Endodermal cell (in vitro differentiated cells): ENCODE results near the gene FIP1L1. TPM values are rescaled to one million over a fixed set of nuclear protein-coding genes. Genes with fewer than 3 reads are reported as not detected.

Experiments
- DNase-seq: peaks from one replicate; pipeline ENCODE4 v3.0.0-alpha.2; 2017
- H3K27ac ChIP-seq: 2 replicates; pipeline ENCODE4 v1.5.1; 2013; ENCODE audit warnings: mild to moderate bottlenecking, low read depth, low read length, moderate library complexity
- H3K27me3 ChIP-seq: 2 replicates; pipeline ENCODE4 v1.6.1; 2013; ENCODE audit warnings: mild to moderate bottlenecking, low read length, moderate library complexity; ENCODE audit not compliant: insufficient read depth, control insufficient read depth, poor library complexity, severe bottlenecking
- H3K36me3 ChIP-seq: 2 replicates; pipeline ENCODE4 v1.7.0; 2013; ENCODE audit warnings: mild to moderate bottlenecking, low read length, moderate library complexity; ENCODE audit not compliant: control insufficient read depth, insufficient read depth
- H3K4me1 ChIP-seq: one replicate; pipeline ENCODE4 v1.7.0; 2013; ENCODE audit warnings: low read length; ENCODE audit not compliant: control insufficient read depth, insufficient read depth
- H3K4me3 ChIP-seq: 2 replicates; pipeline ENCODE4 v1.5.1; 2013; ENCODE audit warnings: mild to moderate bottlenecking, low read length, moderate library complexity
- H3K9ac ChIP-seq: 2 replicates; pipeline ENCODE4 v1.6.1; 2013; ENCODE audit warnings: mild to moderate bottlenecking, low read length, moderate library complexity; ENCODE audit not compliant: poor library complexity, severe bottlenecking; ENCODE audit errors: extremely low read depth
- H3K9me3 ChIP-seq: 2 replicates; pipeline ENCODE4 v1.6.1; 2013; ENCODE audit warnings: mild to moderate bottlenecking, low read length, moderate library complexity; ENCODE audit not compliant: control insufficient read depth
- H3K27ac Mint-ChIP-seq: 2 replicates; pipeline ENCODE4 v1.8.0; 2020; ENCODE audit warnings: mixed read lengths
- H3K27me3 Mint-ChIP-seq: 2 replicates; pipeline ENCODE4 v1.8.0; 2021; ENCODE audit warnings: mild to moderate bottlenecking, mixed read lengths; ENCODE audit not compliant: insufficient read depth
- H3K36me3 Mint-ChIP-seq: 2 replicates; pipeline ENCODE4 v1.8.0; 2020; ENCODE audit warnings: low read depth, mixed read lengths
- H3K4me1 Mint-ChIP-seq: 2 replicates; pipeline ENCODE4 v1.8.0; 2020; ENCODE audit warnings: mixed read lengths
- H3K4me3 Mint-ChIP-seq: 2 replicates; pipeline ENCODE4 v1.8.0; 2020; ENCODE audit warnings: mild to moderate bottlenecking, moderate library complexity, mixed read lengths
- H3K9me3 Mint-ChIP-seq: 2 replicates; pipeline ENCODE4 v1.8.0; 2020; ENCODE audit warnings: mild to moderate bottlenecking, mixed read lengths
- WGBS, 2 experiments: methylation state at CpG; one replicate each; pipeline versions ENCODE4 v1.1.5 to v1.1.7; 2013; ENCODE audit warnings: missing lambda C conversion rate in 2 of 2, mixed read lengths in 1 of 2; ENCODE audit not compliant: insufficient coverage in 1 of 2, insufficient read length in 1 of 2; 5-methylcytosine and 5-hydroxymethylcytosine counted together
- total RNA-seq, 2 donors: library from RNA; stranded (reverse); fragmentation: NEBNext Ultra II Directional in 1 of 2; extraction: Animal tissue kit (Norgen Biotek cat#: 25700) in 1 of 2; gene quantifications; 2 replicates in 1 of 2; 3 replicates in 1 of 2; pipeline ENCODE4 v1.2.1, GENCODE V29; 2021
- TF ChIP-seq, protein P1 (sequence below): fragments of 200-600 bp; sonication (generic); conservative IDR thresholded peaks from 2 replicates; pipeline ENCODE4 v1.5.0; 2021; ENCODE audit warnings: antibody characterized with exemption, mild to moderate bottlenecking

The FIP1L1 gene
- total RNA-seq, 2 donors from 2014 or later = 79.2 to 88.8 TPM

- Mint-ChIP-seq H3K36me3 (peaks cover 7% of the 10 kb centered on the region), H3K27ac (no peak overlapping the region), H3K9me3 (peaks cover 10% of the 10 kb centered on the region), H3K27me3 (no peaks in the 10 kb centered on the region), H3K4me1 (no peaks in the 10 kb centered on the region), H3K4me3 (no peak overlapping the region)
- H3K4me1 ChIP-seq = no peaks in the 10 kb centered on the region
- H3K27ac ChIP-seq = no peak overlapping the region
- H3K4me3 ChIP-seq = no peak overlapping the region
- TF ChIP-seq, protein P1, sequence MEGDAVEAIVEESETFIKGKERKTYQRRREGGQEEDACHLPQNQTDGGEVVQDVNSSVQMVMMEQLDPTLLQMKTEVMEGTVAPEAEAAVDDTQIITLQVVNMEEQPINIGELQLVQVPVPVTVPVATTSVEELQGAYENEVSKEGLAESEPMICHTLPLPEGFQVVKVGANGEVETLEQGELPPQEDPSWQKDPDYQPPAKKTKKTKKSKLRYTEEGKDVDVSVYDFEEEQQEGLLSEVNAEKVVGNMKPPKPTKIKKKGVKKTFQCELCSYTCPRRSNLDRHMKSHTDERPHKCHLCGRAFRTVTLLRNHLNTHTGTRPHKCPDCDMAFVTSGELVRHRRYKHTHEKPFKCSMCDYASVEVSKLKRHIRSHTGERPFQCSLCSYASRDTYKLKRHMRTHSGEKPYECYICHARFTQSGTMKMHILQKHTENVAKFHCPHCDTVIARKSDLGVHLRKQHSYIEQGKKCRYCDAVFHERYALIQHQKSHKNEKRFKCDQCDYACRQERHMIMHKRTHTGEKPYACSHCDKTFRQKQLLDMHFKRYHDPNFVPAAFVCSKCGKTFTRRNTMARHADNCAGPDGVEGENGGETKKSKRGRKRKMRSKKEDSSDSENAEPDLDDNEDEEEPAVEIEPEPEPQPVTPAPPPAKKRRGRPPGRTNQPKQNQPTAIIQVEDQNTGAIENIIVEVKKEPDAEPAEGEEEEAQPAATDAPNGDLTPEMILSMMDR = no peak
- 82 to 93% methylated on average over 1 to 5 of the region's 5 CpGs for WGBS, 2 experiments
- H3K36me3 ChIP-seq = no peaks in the 10 kb centered on the region
- H3K9ac ChIP-seq = no peak overlapping the region
- no peak for DNase-seq
- no peaks in the 10 kb centered on the region for H3K27me3 ChIP-seq
- no peaks in the 10 kb centered on the region for H3K9me3 ChIP-seq
Observed at GRCh38 chr4:53346920-53347852, 30.3 kb upstream of the FIP1L1 start.

DNA sequence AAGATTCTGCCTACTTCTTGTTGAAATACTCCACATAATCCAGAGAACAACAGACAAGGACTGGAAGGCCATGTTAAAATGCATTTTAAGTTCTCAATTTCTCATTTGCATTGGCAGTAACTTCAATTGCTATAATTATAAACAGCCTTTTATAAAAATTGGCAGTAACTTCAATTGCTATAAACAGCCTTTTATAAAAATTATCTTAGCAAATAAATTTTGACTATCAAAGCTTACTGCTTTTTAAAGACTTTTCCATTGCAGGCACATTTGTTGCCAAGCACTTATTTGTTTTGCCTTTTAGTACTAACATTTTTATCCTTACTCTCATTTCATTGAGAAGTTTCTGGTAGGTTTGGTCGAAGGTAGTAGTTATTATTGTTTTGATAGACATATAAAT is 29.4 kb upstream of the FIP1L1 start:
- Histone ChIP-seq H3K9ac (no peak overlapping the region), H3K27me3 (no peaks in the 10 kb centered on the region), H3K36me3 (no peaks in the 10 kb centered on the region), H3K27ac (no peak overlapping the region), H3K4me3 (no peak overlapping the region), H3K4me1 (no peaks in the 10 kb centered on the region), H3K9me3 (no peaks in the 10 kb centered on the region)
- TF ChIP-seq, protein P1 = no peak
- H3K9me3 Mint-ChIP-seq = peaks cover 10% of the 10 kb centered on the region
- H3K36me3 Mint-ChIP-seq = peaks cover 12% of the 10 kb centered on the region
- WGBS, 2 experiments = no CpG with 5 or more reads among the region's 1 CpG
- H3K4me3 Mint-ChIP-seq = no peak overlapping the region
- no peak for DNase-seq
- H3K27ac Mint-ChIP-seq = no peak overlapping the region
- no peaks in the 10 kb centered on the region for H3K27me3 Mint-ChIP-seq
- no peaks in the 10 kb centered on the region for H3K4me1 Mint-ChIP-seq

DNA sequence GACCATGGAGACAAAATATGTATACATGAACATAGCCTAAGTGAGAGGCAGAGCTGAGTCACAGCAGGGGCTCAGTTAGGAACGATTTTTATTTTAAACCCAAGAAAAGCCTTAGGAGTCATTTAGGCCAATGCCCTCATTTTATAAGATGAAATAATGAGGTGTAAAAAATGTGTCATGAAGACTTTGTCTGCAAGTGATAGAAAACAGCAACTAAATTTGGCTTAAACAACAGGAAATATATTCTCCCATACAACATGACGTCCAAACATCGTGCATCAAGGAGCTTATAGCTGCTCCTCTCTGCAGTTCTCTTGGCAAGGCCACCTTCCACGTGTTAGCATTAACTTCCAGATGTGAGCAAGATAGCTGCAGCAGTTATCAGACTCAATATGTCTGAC is 28.4 kb upstream of the FIP1L1 start:
- WGBS, 2 experiments = 91 to 100% methylated on average over 4 of the region's 4 CpGs
- no peak overlapping the region for H3K27ac Mint-ChIP-seq
- no peak overlapping the region for H3K4me3 ChIP-seq
- no peaks in the 10 kb centered on the region for H3K36me3 ChIP-seq
- no peaks in the 10 kb centered on the region for H3K9me3 ChIP-seq
- H3K4me1 Mint-ChIP-seq = no peaks in the 10 kb centered on the region
- no peak for DNase-seq
- peaks cover 14% of the 10 kb centered on the region for H3K9me3 Mint-ChIP-seq
- no peak overlapping the region for H3K27ac ChIP-seq
- no peaks in the 10 kb centered on the region for H3K27me3 ChIP-seq
- H3K4me3 Mint-ChIP-seq = no peak overlapping the region
- H3K4me1 ChIP-seq = no peaks in the 10 kb centered on the region
- H3K9ac ChIP-seq = no peak overlapping the region
- H3K27me3 Mint-ChIP-seq = no peaks in the 10 kb centered on the region
- TF ChIP-seq, protein P1 = no peak
- peaks cover 13% of the 10 kb centered on the region for H3K36me3 Mint-ChIP-seq
